ENCODE data around the gene MAGEF1. TPM values are rescaled to one million over a fixed set of nuclear protein-coding genes. Genes with fewer than 3 reads are reported as not detected.

Gene MAGEF1
- total and polyA plus RNA-seq, 2 of the 8 experiments (the other 6 are each of a cell fraction or from before 2014, with no cell fraction given), result 26.5 to 56.7 TPM

DNA sequence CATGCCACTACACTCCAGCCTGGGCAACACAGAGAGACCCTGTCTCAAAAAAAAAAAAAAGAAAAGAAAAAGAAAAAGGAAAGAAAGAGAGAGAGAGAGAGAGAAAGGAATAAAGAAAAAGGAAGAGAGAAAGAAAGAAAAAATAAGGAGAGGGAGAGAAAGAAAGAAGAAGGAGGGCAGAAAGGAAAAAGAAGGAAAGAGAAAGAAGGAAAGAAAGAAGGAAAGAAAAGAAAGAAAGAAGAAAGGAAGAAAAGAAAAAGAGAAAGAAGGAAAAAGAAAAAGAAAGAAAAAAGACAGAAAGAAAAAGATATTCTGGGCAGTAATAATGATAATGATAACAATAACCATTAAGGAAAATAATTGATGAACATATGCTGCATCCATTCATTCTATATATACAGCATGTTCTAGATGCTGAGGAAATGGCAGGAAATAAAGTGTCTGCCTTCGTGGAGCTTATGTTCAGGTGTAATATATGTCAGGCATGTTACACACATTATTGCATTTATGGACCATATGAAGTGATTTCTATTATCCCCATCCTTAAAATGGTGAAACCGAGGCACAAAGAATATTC is 37.4 kb upstream of the MAGEF1 start:
- no peaks in the 10 kb centered on the region for H3K9me3 ChIP-seq (ENCODE audit: insufficient read depth in 2 of 2, low read depth in 1 of 2, low read length in 1 of 2)
- no peak overlapping the region for H2AK5ac ChIP-seq (ENCODE audit: low read depth, low read length)
- no peak for TF ChIP-seq CREB1 (IDR thresholded peaks at IDR 0.05)
- TF ChIP-seq SAP30 (IDR thresholded peaks at IDR 0.05; ENCODE audit: insufficient read depth, insufficient replicate concordance, low read length), result no peak
- TF ChIP-seq SP2 (IDR thresholded peaks at IDR 0.05; ENCODE audit: low read length), result no peak
- no peaks in the 10 kb centered on the region for H3K79me2 ChIP-seq (ENCODE audit: control insufficient read depth in 1 of 2, insufficient read depth in 2 of 2, low read length in 2 of 2)
- H3K23ac ChIP-seq (ENCODE audit: insufficient read length), result no peak overlapping the region
- H4K8ac ChIP-seq (ENCODE audit: extremely low read depth, insufficient read depth, low read length), result no peak overlapping the region
- WGBS, 2 experiments (ENCODE audit: extremely low coverage in 1 of 2, insufficient coverage in 1 of 2, insufficient read length in 1 of 2, insufficient replicate concordance in 2 of 2, low coverage in 1 of 2, low lambda C conversion rate in 2 of 2, missing lambda C conversion rate in 1 of 2), result 85% methylated on average over 2 of the region's 2 CpGs; no CpG with 5 or more reads in 1 of the 2 experiments
- no peak overlapping the region for H3K4ac ChIP-seq (replicated peaks; ENCODE audit: insufficient read length, low read depth, low read length)
- H3K27me3 ChIP-seq (replicated peaks in 1 of 4; ENCODE audit: control insufficient read depth in 3 of 4, extremely low read depth in 1 of 4, insufficient read depth in 3 of 4, low read length in 3 of 4), result peaks cover 0 to 4% (median 1%) of the 10 kb centered on the region in 4 experiments; a peak in 2 of 7 replicates
- CTCF ChIA-PET (ENCODE audit: partially characterized antibody), result interaction anchor here (0.6 to 5.5 kb wide), 35 partner anchors 8 to 780 kb away, joined by 3 to 56 read pairs (median 4); no protein-coding TSS in a partner anchor
- H2BK120ac ChIP-seq (replicated peaks; ENCODE audit: low read depth, low read length), result no peak overlapping the region
- no peak overlapping the region for H3K4me2 ChIP-seq (ENCODE audit: insufficient read depth in 1 of 2, low read depth in 2 of 2, low read length in 2 of 2)
- FAIRE-seq (no peak), DNase-seq (ENCODE audit: low read depth in 1 of 2, low spot score in 2 of 2) (no peak)
- no peak overlapping the region for H3K27ac ChIP-seq (ENCODE audit: low read depth, low read length)
- H2BK15ac ChIP-seq (ENCODE audit: low read length), result no peak overlapping the region
- no peaks in the 10 kb centered on the region for H3K36me3 ChIP-seq (ENCODE audit: control insufficient read depth in 2 of 4, insufficient read depth in 4 of 4, low read length in 3 of 4)
- no peak overlapping the region for H3K56ac ChIP-seq (replicated peaks; ENCODE audit: insufficient read length, low read depth, low read length)
- H3K4me3 ChIP-seq (ENCODE audit: extremely low read depth in 1 of 4, insufficient read depth in 2 of 4, low read depth in 3 of 4, low read length in 4 of 4), result no peak overlapping the region
- no peak overlapping the region for H3K14ac ChIP-seq (ENCODE audit: insufficient read length)
- H2BK12ac ChIP-seq (ENCODE audit: low read depth, low read length), result no peak overlapping the region
- POLR2A ChIA-PET (ENCODE audit: partially characterized antibody), result interaction anchor here (0.6 to 0.9 kb wide), 2 partner anchors 133 to 136 kb away, joined by 3 read pairs; no protein-coding TSS in a partner anchor
- H4K91ac ChIP-seq (replicated peaks; ENCODE audit: insufficient read length, low read length), result no peak overlapping the region
- H3K79me1 ChIP-seq (ENCODE audit: low read depth, low read length), result no peaks in the 10 kb centered on the region
- no peak overlapping the region for H3K9ac ChIP-seq (replicated peaks in 1 of 4; ENCODE audit: extremely low read depth in 1 of 4, low read depth in 3 of 4, low read length in 3 of 4)
- no peak overlapping the region for H2BK5ac ChIP-seq (ENCODE audit: low read depth, low read length)
- H2AFZ ChIP-seq (ENCODE audit: low read length), result no peak overlapping the region
- no peak overlapping the region for H3K18ac ChIP-seq (ENCODE audit: extremely low read depth, low read length)
- peaks cover 4 to 14% (median 5%) of the 10 kb centered on the region in 4 experiments; a peak in 5 of 7 replicates for H3K4me1 ChIP-seq (replicated peaks in 1 of 4; ENCODE audit: control insufficient read depth in 3 of 4, insufficient read depth in 4 of 4, low read length in 3 of 4)
- H2BK20ac ChIP-seq (ENCODE audit: low read length), result no peak overlapping the region
- H3K23me2 ChIP-seq (ENCODE audit: low read depth, low read length), result no peaks in the 10 kb centered on the region
- H4K20me1 ChIP-seq (replicated peaks in 1 of 2; ENCODE audit: control insufficient read depth in 1 of 2, insufficient read depth in 2 of 2, low read length in 2 of 2), result no peaks in the 10 kb centered on the region
- H4K5ac ChIP-seq (ENCODE audit: insufficient read length, low read depth, low read length), result no peak overlapping the region
